Loucy (cell line): ENCODE data around the gene FOXP1.

ENCODE experiments used
- H2AFZ ChIP-seq: fragments of 200-600 bp; sonication (generic); 2 replicates; pipeline ENCODE4 v1.6.0; 2016; ENCODE audit warnings: antibody characterized with exemption, mild to moderate bottlenecking, low read length, moderate library complexity
- H3F3A ChIP-seq: fragments of 200-600 bp; 2 replicates; pipeline ENCODE4 v1.6.0; 2016; ENCODE audit warnings: antibody characterized with exemption, low read depth, mild to moderate bottlenecking
- H3K27me3 ChIP-seq: fragments of 200-600 bp; sonication (generic); 2 replicates; pipeline ENCODE4 v1.6.1; 2014; ENCODE audit warnings: low read length, mild to moderate bottlenecking; ENCODE audit not compliant: insufficient read depth, poor library complexity, severe bottlenecking
- H3K36me3 ChIP-seq: fragments of 200-600 bp; sonication (generic); 2 replicates; pipeline ENCODE4 v1.6.1; 2016; ENCODE audit warnings: low read length; ENCODE audit not compliant: insufficient read depth
- H3K4me1 ChIP-seq: fragments of 200-600 bp; sonication (generic); 2 replicates; pipeline ENCODE4 v1.5.1; 2014; ENCODE audit warnings: low read length, mild to moderate bottlenecking; ENCODE audit not compliant: insufficient read depth, poor library complexity, severe bottlenecking
- H3K4me2 ChIP-seq: fragments of 200-600 bp; sonication (generic); 2 replicates; pipeline ENCODE4 v1.6.0; 2014; ENCODE audit warnings: antibody characterized with exemption, low read length, low read depth, mild to moderate bottlenecking; ENCODE audit not compliant: poor library complexity, severe bottlenecking
- H3K4me3 ChIP-seq: fragments of 200-600 bp; sonication (generic); 2 replicates; pipeline ENCODE4 v1.5.1; 2014; ENCODE audit warnings: low read length, mild to moderate bottlenecking, mixed read lengths; ENCODE audit not compliant: poor library complexity, severe bottlenecking
- H3K79me2 ChIP-seq: fragments of 200-600 bp; sonication (generic); 2 replicates; pipeline ENCODE4 v1.6.1; 2014; ENCODE audit warnings: low read length; ENCODE audit not compliant: insufficient read depth
- H3K9ac ChIP-seq: fragments of 200-600 bp; sonication (generic); 2 replicates; pipeline ENCODE4 v1.6.0; 2014; ENCODE audit warnings: mild to moderate bottlenecking, low read depth, low read length, moderate library complexity; ENCODE audit not compliant: poor library complexity, severe bottlenecking
- H3K9me2 ChIP-seq: fragments of 200-600 bp; sonication (generic); replicated peaks from 2 replicates; pipeline ENCODE4 v1.6.1; 2016; ENCODE audit warnings: low read depth, low read length, mixed read lengths
- H3K9me3 ChIP-seq: fragments of 200-600 bp; sonication (generic); 2 replicates; pipeline ENCODE4 v1.6.1; 2014; ENCODE audit warnings: mild to moderate bottlenecking, antibody characterized with exemption, low read length, low read depth; ENCODE audit not compliant: insufficient read depth
- H4K20me1 ChIP-seq: fragments of 200-600 bp; sonication (generic); 2 replicates; pipeline ENCODE4 v1.6.0; 2014; ENCODE audit warnings: antibody characterized with exemption, low read length, mild to moderate bottlenecking; ENCODE audit not compliant: insufficient read depth, poor library complexity, severe bottlenecking
- EZH2phosphoT487 ChIP-seq: fragments of 200-600 bp; IDR thresholded peaks from 2 replicates; pipeline ENCODE4 v1.6.1; 2018; ENCODE audit warnings: antibody characterized with exemption, mild to moderate bottlenecking, moderate library complexity, borderline replicate concordance
- TF ChIP-seq, protein P1 (sequence below): fragments of 200-600 bp; sonication (generic); conservative IDR thresholded peaks from 2 replicates; pipeline ENCODE4 v1.5.1; 2014; ENCODE audit warnings: mild to moderate bottlenecking, antibody characterized with exemption, low read length

FOXP1 gene

GRCh38 chr3:71054312-71054711, 529.2 kb downstream of the FOXP1 start:
- Histone ChIP-seq H2AFZ (no peak overlapping the region), H3K9ac (no peak overlapping the region), H3K4me1 (peaks cover 60% of the 10 kb centered on the region), H3K79me2 (peaks cover 76% of the 10 kb centered on the region), H3K27me3 (no peaks in the 10 kb centered on the region), H3K9me2 (no peaks in the 10 kb centered on the region), H3K4me2 (no peak overlapping the region), H3K4me3 (no peak overlapping the region), H3F3A (peaks cover 5% of the 10 kb centered on the region; the same call in 1 of the 2 replicates), H3K9me3 (no peaks in the 10 kb centered on the region), H4K20me1 (peaks cover 34% of the 10 kb centered on the region), H3K36me3 (peaks cover 32% of the 10 kb centered on the region; the same call in 1 of the 2 replicates)
- TF ChIP-seq, protein P1, sequence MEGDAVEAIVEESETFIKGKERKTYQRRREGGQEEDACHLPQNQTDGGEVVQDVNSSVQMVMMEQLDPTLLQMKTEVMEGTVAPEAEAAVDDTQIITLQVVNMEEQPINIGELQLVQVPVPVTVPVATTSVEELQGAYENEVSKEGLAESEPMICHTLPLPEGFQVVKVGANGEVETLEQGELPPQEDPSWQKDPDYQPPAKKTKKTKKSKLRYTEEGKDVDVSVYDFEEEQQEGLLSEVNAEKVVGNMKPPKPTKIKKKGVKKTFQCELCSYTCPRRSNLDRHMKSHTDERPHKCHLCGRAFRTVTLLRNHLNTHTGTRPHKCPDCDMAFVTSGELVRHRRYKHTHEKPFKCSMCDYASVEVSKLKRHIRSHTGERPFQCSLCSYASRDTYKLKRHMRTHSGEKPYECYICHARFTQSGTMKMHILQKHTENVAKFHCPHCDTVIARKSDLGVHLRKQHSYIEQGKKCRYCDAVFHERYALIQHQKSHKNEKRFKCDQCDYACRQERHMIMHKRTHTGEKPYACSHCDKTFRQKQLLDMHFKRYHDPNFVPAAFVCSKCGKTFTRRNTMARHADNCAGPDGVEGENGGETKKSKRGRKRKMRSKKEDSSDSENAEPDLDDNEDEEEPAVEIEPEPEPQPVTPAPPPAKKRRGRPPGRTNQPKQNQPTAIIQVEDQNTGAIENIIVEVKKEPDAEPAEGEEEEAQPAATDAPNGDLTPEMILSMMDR = no peak

- H3K4me1 ChIP-seq = peaks cover 60% of the 10 kb centered on the region
- no peak overlapping the region for H2AFZ ChIP-seq
- no peak overlapping the region for H3K9ac ChIP-seq
- peaks cover 5% of the 10 kb centered on the region; the same call in 1 of the 2 replicates for H3F3A ChIP-seq
- peaks cover 28% of the 10 kb centered on the region for H4K20me1 ChIP-seq
- no peaks in the 10 kb centered on the region for H3K9me2 ChIP-seq
- no peaks in the 10 kb centered on the region for H3K27me3 ChIP-seq
- peaks cover 39% of the 10 kb centered on the region; the same call in 1 of the 2 replicates for H3K36me3 ChIP-seq
- no peak overlapping the region for H3K4me2 ChIP-seq
- no peak overlapping the region for H3K4me3 ChIP-seq
- H3K79me2 ChIP-seq = peaks cover 76% of the 10 kb centered on the region
- no peaks in the 10 kb centered on the region for H3K9me3 ChIP-seq
- TF ChIP-seq, protein P1 = no peak
- no peak for TF ChIP-seq EZH2phosphoT487
These were observed 530.0 kb downstream of the FOXP1 start for GRCh38 chr3:71053495-71053894.

DNA sequence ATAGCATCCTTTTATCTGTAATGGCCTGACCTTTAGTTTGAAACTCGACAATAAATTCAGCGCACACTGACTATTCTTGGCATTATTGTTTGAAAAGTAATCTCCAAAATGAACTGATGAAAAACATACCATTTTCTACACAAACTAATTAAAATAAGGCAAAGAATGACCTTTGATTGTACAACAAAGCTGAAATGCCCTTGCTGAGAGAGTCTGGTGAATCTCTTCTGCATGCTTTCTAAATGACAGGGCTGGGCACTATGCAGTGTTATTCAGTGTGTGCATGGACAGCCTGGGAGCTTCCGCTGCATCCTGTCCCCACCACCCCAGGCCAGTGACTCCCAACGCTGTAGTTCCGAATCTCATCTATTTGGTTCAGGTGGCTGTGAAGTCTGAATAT, 530.8 kb downstream of the FOXP1 start:
- Histone ChIP-seq H3K36me3 (peaks cover 42% of the 10 kb centered on the region; the same call in 1 of the 2 replicates), H2AFZ (no peak overlapping the region), H3F3A (peaks cover 5% of the 10 kb centered on the region; the same call in 1 of the 2 replicates), H3K9me2 (no peaks in the 10 kb centered on the region), H3K9me3 (no peaks in the 10 kb centered on the region), H3K4me3 (no peak overlapping the region), H4K20me1 (peaks cover 28% of the 10 kb centered on the region), H3K4me2 (no peak overlapping the region), H3K27me3 (no peaks in the 10 kb centered on the region), H3K9ac (no peak overlapping the region), H3K4me1 (peaks cover 61% of the 10 kb centered on the region), H3K79me2 (peaks cover 76% of the 10 kb centered on the region)
- TF ChIP-seq, protein P1 = no peak
- no peak for TF ChIP-seq EZH2phosphoT487
